WTC11 (cell line): ENCODE results near the gene UBE2E1.

ENCODE experiments used
- CREM ChIP-seq: sonication (generic); formaldehyde crosslinking; IDR thresholded peaks from 2 replicates; pipeline ENCODE4 v1.8.1; 2022; ENCODE audit warnings: mild to moderate bottlenecking, missing genetic modification reagents, moderate library complexity
- NFYB ChIP-seq: sonication (generic); formaldehyde crosslinking; conservative IDR thresholded peaks from 2 replicates; pipeline ENCODE4 v1.8.0; 2022; ENCODE audit warnings: low read depth, missing genetic modification reagents
- NR2C2 ChIP-seq: sonication (generic); formaldehyde crosslinking; IDR thresholded peaks from 2 replicates; pipeline ENCODE4 v1.8.0; 2022; ENCODE audit warnings: mild to moderate bottlenecking, missing genetic modification reagents
- SP1 ChIP-seq: sonication (generic); formaldehyde crosslinking; conservative IDR thresholded peaks from 2 replicates; pipeline ENCODE4 v1.8.1; 2022; ENCODE audit warnings: missing genetic modification reagents
- ZNF232 ChIP-seq: sonication (generic); formaldehyde crosslinking; IDR thresholded peaks from 2 replicates; pipeline ENCODE4 v1.8.0; 2022; ENCODE audit warnings: mild to moderate bottlenecking, missing genetic modification reagents
- TF ChIP-seq, protein P1 (sequence below): fragments of 200-600 bp; IDR thresholded peaks from 2 replicates; pipeline ENCODE4 v1.8.0; 2022; ENCODE audit warnings: antibody characterized with exemption
- TF ChIP-seq, protein P2 (sequence below): sonication (generic); formaldehyde crosslinking; conservative IDR thresholded peaks from 2 replicates; pipeline ENCODE4 v1.8.1; 2022; ENCODE audit warnings: mild to moderate bottlenecking, missing genetic modification reagents
- TF ChIP-seq, protein P3 (sequence below): sonication (generic); formaldehyde crosslinking; IDR thresholded peaks from 2 replicates; pipeline ENCODE4 v1.8.1; 2022; ENCODE audit warnings: mild to moderate bottlenecking, missing genetic modification reagents, moderate library complexity, borderline replicate concordance
- TF ChIP-seq, protein P4 (sequence below): sonication (generic); formaldehyde crosslinking; IDR thresholded peaks from 2 replicates; pipeline ENCODE4 v1.8.1; 2022; ENCODE audit warnings: low read depth, missing genetic modification reagents, borderline replicate concordance
- TF ChIP-seq, protein P5 (sequence below): sonication (generic); formaldehyde crosslinking; IDR thresholded peaks from 2 replicates; pipeline ENCODE4 v1.8.0; 2023; ENCODE audit warnings: missing genetic modification reagents

DNA sequence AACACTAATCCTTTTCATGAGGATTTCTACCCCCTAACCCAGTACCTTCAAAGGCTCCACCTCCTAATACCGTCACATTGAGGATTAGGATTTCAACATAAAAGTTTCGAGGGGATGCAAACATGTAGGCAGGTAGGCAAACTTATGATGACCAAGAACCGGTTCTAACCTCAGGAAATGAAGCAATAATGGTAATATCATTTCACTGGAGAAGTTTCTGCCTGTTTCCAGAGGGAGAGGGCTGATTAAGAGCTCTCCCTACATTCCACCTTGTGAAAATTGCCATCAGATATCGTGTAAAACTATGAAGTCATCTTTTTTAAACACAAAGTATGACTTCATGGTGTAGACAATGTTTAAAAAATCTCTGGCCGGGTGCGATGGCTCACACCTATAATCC, 79.5 kb downstream of the UBE2E1 start:
- TF ChIP-seq, protein P1, sequence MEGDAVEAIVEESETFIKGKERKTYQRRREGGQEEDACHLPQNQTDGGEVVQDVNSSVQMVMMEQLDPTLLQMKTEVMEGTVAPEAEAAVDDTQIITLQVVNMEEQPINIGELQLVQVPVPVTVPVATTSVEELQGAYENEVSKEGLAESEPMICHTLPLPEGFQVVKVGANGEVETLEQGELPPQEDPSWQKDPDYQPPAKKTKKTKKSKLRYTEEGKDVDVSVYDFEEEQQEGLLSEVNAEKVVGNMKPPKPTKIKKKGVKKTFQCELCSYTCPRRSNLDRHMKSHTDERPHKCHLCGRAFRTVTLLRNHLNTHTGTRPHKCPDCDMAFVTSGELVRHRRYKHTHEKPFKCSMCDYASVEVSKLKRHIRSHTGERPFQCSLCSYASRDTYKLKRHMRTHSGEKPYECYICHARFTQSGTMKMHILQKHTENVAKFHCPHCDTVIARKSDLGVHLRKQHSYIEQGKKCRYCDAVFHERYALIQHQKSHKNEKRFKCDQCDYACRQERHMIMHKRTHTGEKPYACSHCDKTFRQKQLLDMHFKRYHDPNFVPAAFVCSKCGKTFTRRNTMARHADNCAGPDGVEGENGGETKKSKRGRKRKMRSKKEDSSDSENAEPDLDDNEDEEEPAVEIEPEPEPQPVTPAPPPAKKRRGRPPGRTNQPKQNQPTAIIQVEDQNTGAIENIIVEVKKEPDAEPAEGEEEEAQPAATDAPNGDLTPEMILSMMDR, result no peak
- TF ChIP-seq, protein P2, sequence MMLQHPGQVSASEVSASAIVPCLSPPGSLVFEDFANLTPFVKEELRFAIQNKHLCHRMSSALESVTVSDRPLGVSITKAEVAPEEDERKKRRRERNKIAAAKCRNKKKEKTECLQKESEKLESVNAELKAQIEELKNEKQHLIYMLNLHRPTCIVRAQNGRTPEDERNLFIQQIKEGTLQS, result no peak
- TF ChIP-seq ZNF232, result no peak
- TF ChIP-seq SP1 (CRISPR knock-in tag), result no peak
- TF ChIP-seq, protein P3, sequence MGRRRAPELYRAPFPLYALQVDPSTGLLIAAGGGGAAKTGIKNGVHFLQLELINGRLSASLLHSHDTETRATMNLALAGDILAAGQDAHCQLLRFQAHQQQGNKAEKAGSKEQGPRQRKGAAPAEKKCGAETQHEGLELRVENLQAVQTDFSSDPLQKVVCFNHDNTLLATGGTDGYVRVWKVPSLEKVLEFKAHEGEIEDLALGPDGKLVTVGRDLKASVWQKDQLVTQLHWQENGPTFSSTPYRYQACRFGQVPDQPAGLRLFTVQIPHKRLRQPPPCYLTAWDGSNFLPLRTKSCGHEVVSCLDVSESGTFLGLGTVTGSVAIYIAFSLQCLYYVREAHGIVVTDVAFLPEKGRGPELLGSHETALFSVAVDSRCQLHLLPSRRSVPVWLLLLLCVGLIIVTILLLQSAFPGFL (CRISPR knock-in tag), result no peak
- TF ChIP-seq, protein P4, sequence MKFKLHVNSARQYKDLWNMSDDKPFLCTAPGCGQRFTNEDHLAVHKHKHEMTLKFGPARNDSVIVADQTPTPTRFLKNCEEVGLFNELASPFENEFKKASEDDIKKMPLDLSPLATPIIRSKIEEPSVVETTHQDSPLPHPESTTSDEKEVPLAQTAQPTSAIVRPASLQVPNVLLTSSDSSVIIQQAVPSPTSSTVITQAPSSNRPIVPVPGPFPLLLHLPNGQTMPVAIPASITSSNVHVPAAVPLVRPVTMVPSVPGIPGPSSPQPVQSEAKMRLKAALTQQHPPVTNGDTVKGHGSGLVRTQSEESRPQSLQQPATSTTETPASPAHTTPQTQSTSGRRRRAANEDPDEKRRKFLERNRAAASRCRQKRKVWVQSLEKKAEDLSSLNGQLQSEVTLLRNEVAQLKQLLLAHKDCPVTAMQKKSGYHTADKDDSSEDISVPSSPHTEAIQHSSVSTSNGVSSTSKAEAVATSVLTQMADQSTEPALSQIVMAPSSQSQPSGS, result no peak
- TF ChIP-seq NFYB (CRISPR knock-in tag), result no peak
- TF ChIP-seq, protein P5, sequence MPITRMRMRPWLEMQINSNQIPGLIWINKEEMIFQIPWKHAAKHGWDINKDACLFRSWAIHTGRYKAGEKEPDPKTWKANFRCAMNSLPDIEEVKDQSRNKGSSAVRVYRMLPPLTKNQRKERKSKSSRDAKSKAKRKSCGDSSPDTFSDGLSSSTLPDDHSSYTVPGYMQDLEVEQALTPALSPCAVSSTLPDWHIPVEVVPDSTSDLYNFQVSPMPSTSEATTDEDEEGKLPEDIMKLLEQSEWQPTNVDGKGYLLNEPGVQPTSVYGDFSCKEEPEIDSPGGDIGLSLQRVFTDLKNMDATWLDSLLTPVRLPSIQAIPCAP (CRISPR knock-in tag), result no peak
- no peak for TF ChIP-seq NR2C2
- no peak for TF ChIP-seq CREM (CRISPR knock-in tag)
